GM21390 (cell line): ENCODE measurements around the gene AXL.
A peak's percentile ranks its signal among the peaks of the same experiment; 100 is the strongest.

Source experiments
- ATAC-seq: cut with Tn5 transposase; IDR thresholded peaks from one replicate; pipeline ENCODE4 v1.9.1; 2021; ENCODE audit not compliant: unreplicated experiment

The AXL gene

DNA sequence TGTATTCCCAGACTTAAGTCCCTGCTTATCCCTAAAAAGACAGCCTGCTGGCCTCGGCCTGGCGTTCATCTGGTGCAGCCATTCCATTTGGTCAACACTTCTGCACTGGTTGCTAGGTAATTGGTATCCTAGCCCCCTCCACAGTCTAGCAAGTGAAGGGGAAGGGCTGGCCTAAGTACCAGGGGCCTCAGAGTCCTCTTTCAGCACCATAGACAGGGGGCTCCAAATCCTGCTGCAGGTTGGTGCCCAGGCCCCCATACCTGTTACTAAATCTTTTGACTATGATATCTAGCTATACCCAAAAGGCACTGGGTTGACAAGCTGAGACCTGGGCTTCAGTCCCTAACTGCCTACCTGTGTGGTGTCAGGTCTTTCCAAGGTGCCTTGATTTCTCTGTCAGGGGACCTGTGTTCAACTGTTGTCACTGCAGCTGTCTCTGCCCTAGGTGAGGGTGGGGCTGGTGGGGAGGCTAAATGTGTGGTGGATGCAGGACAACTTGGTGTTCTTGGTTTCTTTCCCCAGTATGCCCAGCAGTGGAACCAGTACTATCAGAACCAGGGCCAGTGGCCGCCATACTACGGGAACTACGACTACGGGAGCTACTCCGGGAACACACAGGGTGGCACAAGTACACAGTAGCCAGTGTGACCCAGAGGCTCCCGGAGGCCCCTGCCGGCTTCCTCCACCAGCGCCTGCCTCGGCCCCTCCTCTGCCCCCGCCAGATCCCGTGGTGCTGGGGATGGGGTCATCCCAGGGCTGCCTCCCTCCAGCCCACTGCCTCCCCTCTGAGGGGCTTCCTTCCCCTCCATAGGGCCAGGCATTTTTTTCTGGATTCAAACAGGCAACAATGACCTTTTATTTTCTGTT lies 87.1 kb downstream of the AXL start:
- ATAC-seq: no peak

DNA sequence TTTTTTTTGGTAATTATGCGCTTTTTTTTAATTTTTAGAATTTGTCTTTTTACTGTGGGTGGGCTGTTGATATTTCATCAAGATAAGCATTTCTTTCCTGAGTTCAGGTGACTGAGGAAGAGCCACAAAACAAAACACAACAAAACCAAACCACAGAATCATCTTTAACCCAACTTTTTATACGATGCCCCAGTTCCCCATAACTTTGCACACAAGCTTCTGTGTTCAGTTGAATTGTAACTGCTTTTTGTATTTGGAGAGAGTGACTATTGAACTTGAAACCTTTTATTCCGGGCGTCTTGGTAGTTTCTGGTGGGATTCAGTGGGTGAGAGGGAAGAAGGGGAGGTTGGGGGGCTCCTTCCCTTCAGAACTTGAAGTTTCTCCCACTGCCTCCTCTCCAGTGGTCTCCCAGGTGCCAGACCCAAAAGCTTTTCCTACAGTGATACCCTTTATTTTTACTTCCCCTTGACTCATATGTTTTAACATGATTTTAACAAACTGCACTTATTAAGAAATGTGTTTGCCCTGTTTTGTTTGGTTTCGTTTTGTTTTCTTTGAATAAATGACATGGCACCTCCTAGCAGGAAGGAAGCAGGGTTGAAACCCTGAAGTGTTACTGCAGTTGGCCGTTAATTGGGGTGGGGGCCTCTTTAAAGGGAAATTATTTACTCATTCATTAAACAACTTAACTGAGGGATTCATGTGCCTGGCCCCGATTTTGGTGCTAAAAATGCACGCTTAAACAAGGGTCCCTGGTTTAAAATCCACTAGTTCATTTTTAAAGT lies 88.3 kb downstream of the AXL start:
- no peak for ATAC-seq

DNA sequence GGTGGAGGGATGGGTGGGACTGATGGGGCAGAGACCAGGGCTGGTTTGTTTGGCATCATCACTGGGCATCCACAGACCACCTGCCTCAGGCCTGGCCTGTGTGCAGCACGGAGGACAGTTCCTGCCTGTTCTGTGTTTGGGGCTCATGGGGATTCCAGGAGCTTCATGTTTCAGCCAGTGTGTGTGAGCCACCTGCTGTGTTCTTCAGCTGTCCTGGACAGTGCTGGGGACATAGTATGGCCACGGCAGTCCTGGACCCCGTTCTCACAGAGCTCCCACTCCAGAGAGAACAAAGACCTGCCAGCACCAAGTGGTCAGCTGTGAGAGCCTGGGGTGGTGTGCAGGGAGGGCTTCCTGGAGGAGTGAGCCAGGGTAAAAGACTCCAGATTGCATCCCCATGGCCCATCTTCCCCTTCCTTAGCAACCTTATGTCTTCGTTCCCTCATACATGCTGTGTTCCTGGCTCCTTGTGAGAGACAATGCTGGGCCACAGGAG lies 89.0 kb downstream of the AXL start:
- ATAC-seq: no peak

DNA sequence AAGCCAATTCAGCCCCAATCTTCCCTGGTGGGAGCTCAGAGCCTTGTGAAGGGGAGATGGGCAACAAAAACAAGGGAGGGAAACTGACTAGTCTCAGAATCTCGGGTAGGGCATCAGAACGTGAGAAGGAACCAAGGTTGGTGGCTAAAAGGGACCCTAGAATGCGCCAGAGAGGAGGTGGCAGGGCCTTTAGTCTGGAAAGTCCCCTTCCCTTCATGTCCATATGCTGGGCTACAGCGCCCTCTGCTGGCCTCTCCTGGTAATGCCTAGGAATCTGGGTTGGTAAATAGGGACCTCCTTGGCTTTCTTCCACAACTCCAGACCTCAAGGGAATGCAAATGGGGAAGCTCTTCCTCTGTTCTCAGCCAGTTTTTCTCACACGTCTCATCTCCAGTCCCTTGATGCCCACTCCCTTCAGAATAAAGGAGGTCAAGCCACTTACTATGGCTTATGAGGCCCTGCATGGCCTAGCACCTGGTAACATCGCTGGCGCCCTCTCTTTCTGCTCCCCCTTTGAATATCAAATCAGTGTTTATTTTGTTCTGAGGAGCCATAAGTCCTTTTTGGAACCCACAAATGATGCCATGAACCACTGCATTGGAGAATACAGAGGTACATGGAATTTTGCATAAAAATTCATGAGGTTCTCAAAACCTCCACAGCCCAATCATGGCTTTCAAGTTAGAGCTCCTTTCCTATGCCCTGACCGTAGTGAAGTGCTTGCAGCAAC lies 89.6 kb downstream of the AXL start:
- no peak for ATAC-seq

DNA sequence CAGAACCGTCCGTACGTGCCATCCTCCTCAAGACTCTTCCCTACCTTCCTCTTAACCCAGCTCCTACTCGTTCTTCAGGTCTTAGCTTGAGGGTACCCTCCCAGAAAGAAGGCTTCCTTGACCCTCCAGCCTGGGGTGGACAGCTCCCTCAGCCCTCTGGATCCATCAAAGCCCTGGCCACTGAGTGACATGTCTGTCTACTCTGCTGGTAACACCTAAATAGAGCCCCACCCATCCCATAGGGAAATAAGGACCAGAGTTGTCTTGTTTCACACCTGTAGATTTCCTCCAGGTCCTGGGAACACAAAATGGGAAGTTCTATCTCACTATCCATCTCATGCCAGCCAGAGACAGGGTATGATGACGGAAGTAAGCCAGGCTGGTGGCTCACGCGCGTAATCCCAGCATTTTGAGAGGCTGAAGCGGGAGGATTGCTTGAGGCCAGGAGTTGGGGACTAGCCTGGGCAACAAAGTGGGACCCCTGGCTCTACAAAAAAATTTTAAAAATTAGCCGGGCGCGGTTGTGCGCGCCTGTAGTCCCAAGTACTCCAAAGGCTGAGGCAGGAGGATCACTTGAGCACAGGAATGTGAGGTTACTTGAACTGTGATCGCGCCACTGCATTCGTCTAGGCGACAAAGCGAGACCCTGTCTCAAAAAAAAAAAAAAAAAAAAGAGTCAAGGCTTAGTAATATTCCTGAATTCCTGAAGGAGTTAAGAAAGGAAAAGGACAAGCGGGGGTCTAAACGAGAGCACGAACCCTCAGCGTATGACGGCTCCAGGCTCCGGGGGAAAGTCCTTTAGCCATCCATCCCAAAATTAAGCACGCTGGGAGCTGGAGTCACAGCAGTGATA lies 90.4 kb downstream of the AXL start:
- ATAC-seq: no peak

DNA sequence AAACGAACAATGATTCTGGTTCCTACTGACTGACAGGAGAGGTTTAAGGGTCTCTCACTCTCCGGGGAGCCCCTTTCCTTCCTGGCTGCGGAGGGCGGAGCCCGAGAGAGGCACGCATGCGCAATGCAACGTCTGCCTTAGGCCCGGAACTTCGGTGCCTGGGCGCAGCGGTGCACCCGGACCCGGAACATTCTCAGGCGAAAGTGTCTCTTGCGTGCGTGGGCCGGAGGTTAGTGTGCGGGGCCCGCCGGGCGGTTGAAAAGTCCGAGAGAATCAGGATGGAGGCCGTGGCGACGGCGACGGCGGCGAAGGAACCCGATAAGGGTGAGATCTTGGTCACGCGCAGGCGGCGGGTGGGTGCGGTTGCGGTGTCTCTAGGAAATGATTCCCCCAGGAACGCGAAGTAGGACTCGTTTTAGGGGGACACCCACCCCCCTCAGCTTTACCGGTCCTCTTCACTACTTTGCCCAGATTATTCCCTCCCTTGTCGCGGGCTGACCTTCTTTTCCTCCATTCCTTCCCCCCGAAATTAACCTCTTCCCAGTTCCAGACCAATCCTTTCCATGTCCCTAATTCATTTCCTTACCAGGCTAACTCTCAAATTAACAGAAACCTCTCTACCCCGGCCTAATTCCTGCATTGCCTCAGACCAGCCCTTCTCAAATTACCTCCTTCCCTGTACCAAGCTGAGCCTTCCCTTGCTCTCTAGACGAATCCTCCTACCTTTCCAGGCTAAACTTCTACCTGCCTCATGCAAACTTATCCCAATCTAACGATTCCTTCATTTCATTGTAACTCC lies 91.2 kb downstream of the AXL start, which contains the start of gene CCDC97:
Gene CCDC97, plus strand, starts transcription at position 140 of the 799 bp plus-strand sequence. Its CDS starts 139 bp downstream, at position 279.
- peak; percentile 64 for ATAC-seq

DNA sequence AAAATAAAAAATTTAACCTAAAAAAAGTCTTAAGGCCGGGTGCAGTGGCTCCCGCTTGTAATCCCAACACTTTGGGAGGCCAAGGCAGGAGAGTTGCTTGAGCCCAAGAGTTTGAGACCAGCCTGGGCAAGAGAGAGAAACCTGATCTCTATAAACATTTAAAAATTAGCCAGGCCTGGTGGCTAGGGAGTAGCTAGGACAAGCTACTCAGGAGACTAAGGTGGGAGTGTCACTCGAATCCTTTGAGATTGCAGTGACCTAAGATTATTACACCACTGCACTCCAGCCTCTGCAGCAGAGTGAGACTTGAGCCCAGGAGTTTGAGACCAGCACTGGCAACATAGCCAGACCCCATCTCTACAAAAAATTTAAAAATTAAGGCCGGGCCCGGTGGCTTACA lies 92.0 kb downstream of the AXL start:
- ATAC-seq: no peak
